ENCODE results near the gene AICDA.
A peak's percentile ranks its signal among the peaks of the same experiment; 100 is the strongest.
"Not testable (repeated sequence)": the region's sequence is repeated elsewhere in the genome, so short reads cannot be mapped to it uniquely, and the experiment has no call there.

Gene AICDA

DNA sequence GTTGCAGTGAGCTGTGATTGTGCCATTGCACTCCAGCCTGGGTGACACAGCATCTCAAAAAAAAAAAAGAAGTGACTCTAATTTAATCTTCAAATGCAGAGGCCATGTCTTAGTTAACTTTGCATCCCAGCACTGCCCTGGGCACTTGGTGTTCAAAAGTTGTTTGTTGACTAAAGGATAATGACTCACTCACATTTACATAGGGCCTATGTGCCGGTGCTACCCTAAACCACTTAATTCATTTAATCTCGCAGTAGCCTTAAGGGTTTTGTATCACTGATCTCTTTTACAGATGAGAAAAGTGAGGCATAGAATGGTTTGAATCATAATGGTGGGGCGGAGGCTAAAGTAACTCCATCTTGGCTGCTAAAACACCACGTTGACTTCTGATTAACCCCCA lies 26.3 kb upstream of the AICDA start:
- no peak overlapping the region for H3K4me3 ChIP-seq
- no peak for DNase-seq
- intact Hi-C loops (cut with DNase I; ENCODE audit: low total_unique reads): no loop called here
- TF ChIP-seq, protein P1, sequence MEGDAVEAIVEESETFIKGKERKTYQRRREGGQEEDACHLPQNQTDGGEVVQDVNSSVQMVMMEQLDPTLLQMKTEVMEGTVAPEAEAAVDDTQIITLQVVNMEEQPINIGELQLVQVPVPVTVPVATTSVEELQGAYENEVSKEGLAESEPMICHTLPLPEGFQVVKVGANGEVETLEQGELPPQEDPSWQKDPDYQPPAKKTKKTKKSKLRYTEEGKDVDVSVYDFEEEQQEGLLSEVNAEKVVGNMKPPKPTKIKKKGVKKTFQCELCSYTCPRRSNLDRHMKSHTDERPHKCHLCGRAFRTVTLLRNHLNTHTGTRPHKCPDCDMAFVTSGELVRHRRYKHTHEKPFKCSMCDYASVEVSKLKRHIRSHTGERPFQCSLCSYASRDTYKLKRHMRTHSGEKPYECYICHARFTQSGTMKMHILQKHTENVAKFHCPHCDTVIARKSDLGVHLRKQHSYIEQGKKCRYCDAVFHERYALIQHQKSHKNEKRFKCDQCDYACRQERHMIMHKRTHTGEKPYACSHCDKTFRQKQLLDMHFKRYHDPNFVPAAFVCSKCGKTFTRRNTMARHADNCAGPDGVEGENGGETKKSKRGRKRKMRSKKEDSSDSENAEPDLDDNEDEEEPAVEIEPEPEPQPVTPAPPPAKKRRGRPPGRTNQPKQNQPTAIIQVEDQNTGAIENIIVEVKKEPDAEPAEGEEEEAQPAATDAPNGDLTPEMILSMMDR (IDR thresholded peaks at IDR 0.05): no peak
- no peaks in the 10 kb centered on the region for H3K9me3 ChIP-seq
- H3K27ac ChIP-seq: no peak overlapping the region
- H3K36me3 ChIP-seq: no peaks in the 10 kb centered on the region
- H3K4me1 ChIP-seq: peaks cover 0 to 3% (median 0%) of the 10 kb centered on the region in 4 donors
- no peaks in the 10 kb centered on the region for H3K27me3 ChIP-seq

DNA sequence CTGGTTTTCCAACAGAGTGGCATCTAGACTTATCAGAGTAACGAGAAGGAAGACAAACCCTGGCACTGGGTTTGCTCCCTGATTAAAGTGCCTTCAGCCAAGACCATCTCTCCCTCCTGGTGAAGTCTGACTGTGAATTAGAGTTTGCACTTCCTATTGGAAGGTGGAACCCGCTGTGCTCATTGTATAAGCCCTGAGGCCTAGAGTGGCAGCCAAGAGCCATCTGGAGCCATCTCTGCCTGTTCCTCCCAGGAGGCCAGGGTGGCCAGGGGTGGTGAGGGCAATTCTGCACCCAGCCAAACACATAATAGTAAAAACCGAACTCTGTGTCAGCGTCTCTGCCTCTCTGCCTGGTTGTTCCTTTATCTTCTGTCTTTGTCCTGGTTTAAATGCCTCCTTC lies 25.0 kb upstream of the AICDA start:
- intact Hi-C loops (cut with DNase I; ENCODE audit: low total_unique reads): no loop called here
- Histone ChIP-seq H3K9me3 (no peaks in the 10 kb centered on the region), H3K4me3 (no peak overlapping the region), H3K27ac (no peak overlapping the region), H3K27me3 (no peaks in the 10 kb centered on the region), H3K36me3 (no peaks in the 10 kb centered on the region), H3K4me1 (peaks cover 0 to 3% (median 0%) of the 10 kb centered on the region in 4 donors)
- DNase-seq: no peak
- TF ChIP-seq, protein P1 (IDR thresholded peaks at IDR 0.05): no peak

GRCh38 chr12:8637244-8637643 lies 24.6 kb upstream of the AICDA start:
- Histone ChIP-seq H3K4me3 (no peak overlapping the region), H3K36me3 (no peaks in the 10 kb centered on the region), H3K27ac (no peak overlapping the region), H3K4me1 (peaks cover 0 to 3% (median 0%) of the 10 kb centered on the region in 4 donors), H3K27me3 (no peaks in the 10 kb centered on the region), H3K9me3 (no peaks in the 10 kb centered on the region)
- intact Hi-C loops (cut with DNase I; ENCODE audit: low total_unique reads): no loop called here
- TF ChIP-seq, protein P1 (IDR thresholded peaks at IDR 0.05): no peak
- DNase-seq: no peak

GRCh38 chr12:8636581-8636980 lies 23.9 kb upstream of the AICDA start:
- TF ChIP-seq, protein P1 (IDR thresholded peaks at IDR 0.05): no peak
- DNase-seq: no peak
- intact Hi-C loops (cut with DNase I; ENCODE audit: low total_unique reads): no loop called here
- no peaks in the 10 kb centered on the region for H3K36me3 ChIP-seq
- H3K27me3 ChIP-seq: no peaks in the 10 kb centered on the region
- H3K27ac ChIP-seq: no peak overlapping the region
- H3K9me3 ChIP-seq: no peaks in the 10 kb centered on the region
- H3K4me1 ChIP-seq: peaks cover 0 to 3% (median 0%) of the 10 kb centered on the region in 4 donors
- no peak overlapping the region for H3K4me3 ChIP-seq

DNA sequence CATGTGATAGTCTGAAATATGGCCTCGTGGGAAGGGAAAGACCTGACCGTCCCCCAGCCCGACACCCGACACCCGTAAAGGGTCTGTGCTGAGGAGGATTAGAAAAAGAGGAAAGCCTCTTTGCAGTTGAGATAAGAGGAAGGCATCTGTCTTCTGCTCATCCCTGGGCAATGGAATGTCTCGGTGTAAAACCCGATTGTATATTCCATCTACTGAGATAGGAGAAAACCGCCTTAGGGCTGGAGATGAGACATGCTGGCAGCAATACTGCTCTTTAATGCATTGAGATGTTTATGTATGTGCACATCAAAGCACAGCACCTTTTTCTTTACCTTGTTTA lies 23.3 kb upstream of the AICDA start:
- intact Hi-C loops (cut with DNase I; ENCODE audit: low total_unique reads); H3K36me3 ChIP-seq; H3K4me3 ChIP-seq; H3K27ac ChIP-seq; DNase-seq; H3K9me3 ChIP-seq; H3K27me3 ChIP-seq; H3K4me1 ChIP-seq: not testable (repeated sequence)

- DNase-seq; H3K9me3 ChIP-seq; H3K4me1 ChIP-seq; H3K27me3 ChIP-seq; H3K4me3 ChIP-seq; intact Hi-C loops (cut with DNase I; ENCODE audit: low total_unique reads); H3K27ac ChIP-seq; H3K36me3 ChIP-seq: not testable (repeated sequence)
Observed at GRCh38 chr12:8635342-8636006, 22.8 kb upstream of the AICDA start.

GRCh38 chr12:8630131-8630530 lies 17.5 kb upstream of the AICDA start:
- peaks cover 0 to 22% (median 3%) of the 10 kb centered on the region in 4 donors for H3K4me1 ChIP-seq
- H3K9me3 ChIP-seq: no peaks in the 10 kb centered on the region
- TF ChIP-seq, protein P1 (IDR thresholded peaks at IDR 0.05): no peak
- H3K36me3 ChIP-seq: no peaks in the 10 kb centered on the region
- peak overlapping the region; percentile 39 to 45 for H3K27ac ChIP-seq
- H3K4me3 ChIP-seq: no peak overlapping the region
- intact Hi-C loops (cut with DNase I; ENCODE audit: low total_unique reads): no loop called here
- no peaks in the 10 kb centered on the region for H3K27me3 ChIP-seq
- no peak for DNase-seq
